NCI-H446 (cell line): ENCODE results near the gene CACNA2D4.
A peak's percentile ranks its signal among the peaks of the same experiment; 100 is the strongest.

Source experiments
- DNase-seq, 2 experiments: peaks; one replicate each; lab custom pipeline; 2025; lab: John Stamatoyannopoulos, UW

CACNA2D4 gene

DNA sequence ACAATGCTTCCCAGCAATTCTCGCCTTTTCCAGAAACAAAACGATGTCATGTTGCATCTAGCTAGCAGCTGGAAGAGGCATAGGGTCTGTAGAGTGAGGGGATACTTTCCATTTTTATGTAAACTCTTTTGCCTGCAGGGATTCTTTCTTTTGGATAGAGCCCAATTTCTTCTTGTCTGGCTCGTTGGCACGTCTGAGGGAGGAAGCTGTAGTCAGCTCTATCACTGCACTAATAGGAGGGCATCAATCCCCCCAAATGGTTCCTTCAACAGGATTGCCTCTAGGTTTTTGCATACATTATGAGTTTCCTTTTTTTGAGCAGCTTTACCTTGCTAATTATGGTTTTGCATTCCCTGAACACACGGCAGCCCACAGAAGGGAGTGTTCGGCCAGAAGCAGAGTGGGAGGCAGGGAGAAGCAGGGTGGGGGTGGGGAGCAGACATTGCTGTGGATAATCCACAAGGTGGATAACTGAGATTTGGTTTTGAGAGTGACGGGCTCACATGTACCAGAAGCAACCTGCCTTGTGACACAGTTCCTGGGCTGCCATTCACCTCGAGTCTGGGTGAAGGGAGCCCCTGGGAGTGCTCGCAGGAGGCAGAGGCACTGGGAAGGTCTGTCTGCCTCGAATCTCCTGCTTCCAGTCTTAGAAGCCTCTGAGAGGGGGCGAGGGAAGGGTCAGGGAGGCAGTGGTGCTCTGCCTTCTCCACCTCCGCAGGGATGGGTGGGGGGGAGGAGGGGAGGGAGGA is 73.6 kb downstream of the CACNA2D4 start:
- peak in 1 of 2 experiments; percentile 60 for DNase-seq

GRCh38 chr12:1844223-1844622 is 74.2 kb downstream of the CACNA2D4 start:
- DNase-seq = no peak

- no peak for DNase-seq
Observed at GRCh38 chr12:1843641-1844005, 74.8 kb downstream of the CACNA2D4 start.

DNA sequence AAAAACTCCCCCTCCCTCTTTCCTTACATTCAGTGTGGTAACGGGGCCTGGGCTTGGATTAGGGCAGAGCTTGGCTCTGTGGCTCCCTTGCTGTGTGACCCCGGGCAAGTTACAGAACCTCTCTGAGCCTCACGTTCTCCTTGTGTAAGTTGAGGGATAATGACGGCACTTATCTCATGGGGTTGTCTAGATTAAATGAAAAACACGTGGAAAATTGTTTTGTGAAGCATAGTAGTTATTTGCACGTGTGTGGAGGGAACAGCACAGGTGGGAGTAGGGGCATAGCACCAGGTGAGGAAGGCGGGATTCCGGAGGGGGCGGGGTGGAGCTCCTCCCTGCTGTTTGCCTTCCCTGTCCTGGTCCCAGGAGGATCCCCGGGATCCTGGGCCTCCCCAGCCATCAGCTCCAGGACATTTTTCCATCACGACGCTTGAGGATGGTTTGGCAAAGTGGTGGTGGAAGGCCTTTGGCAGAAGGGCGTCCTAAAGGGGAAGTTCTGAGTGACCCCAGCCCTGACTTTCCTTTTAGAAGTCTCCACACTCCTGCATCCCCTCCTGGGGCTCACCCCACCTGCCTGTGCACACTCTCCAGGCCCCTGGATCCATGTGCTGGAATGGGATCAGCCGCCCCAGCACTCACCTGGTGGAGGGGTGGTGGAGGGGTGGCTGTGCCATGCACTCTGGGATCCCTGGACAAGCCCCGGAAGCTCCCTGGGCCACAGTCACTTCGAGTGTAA is 75.4 kb downstream of the CACNA2D4 start:
- DNase-seq = no peak

DNA sequence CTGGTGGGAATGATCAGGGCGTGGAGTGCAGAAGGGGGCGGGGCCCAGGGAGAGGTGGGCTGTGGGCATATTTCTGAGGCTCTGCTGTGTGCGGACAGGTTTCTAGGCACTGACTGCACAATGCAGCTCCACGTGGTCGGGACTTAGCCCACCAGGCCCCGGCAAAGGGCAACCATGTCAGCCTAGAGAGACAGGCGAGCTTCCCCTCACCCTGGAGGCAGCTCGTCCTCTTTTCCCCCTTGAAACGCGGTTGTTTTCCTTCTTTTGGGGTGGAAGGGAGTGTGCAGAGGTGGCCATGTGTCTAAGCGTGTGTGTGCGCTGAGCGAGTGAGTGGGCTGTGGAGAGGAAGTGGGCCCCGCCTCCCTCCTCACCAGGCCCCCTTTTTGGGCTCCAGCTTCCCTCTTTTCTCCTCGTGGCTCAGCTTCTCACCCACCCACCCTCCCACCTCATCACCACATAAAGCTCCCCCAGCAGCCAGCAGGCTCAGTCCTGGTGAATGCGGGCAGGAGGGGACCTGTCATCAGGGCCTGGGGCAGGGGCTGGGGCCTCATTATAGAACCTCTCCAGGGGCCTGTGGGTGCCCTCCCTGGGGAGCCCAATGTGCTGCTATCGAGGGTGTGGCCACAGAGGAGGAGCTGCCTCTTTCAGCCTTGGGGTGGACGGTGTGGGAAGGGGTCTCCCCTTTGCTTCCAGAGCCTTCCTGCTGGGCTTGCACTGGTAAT is 76.1 kb downstream of the CACNA2D4 start:
- DNase-seq = no peak

DNA sequence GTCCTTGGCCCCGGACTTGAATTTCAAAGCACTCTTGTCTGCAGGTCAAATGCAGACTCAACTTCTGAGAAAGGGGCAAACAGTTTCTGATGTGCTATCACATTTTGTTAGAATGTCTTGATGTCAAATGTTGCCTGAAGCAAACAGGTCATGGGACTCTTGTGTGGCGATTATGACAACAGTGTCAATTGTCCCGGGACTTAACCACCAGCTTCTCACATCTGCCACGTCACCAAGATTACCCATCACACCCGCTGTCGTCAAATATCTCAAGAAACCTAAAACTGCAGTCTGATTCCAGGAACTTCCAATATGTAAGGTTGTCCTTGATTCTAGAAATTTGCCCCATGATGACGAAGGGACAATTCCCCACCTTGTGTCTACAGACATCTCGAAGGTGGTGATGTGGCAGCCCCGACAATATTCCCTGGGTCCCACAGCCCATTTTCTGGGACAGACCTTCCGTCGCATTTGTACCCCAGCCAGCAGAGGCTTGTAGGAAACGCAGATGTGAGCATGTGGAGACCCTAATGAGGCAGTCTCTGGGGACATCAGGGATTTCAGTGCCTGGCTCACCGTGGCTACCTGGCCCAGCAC is 76.8 kb downstream of the CACNA2D4 start:
- no peak for DNase-seq

GRCh38 chr12:1840981-1841425 is 77.4 kb downstream of the CACNA2D4 start:
- DNase-seq = no peak

GRCh38 chr12:1839956-1840951 is 78.2 kb downstream of the CACNA2D4 start:
- no peak for DNase-seq

DNA sequence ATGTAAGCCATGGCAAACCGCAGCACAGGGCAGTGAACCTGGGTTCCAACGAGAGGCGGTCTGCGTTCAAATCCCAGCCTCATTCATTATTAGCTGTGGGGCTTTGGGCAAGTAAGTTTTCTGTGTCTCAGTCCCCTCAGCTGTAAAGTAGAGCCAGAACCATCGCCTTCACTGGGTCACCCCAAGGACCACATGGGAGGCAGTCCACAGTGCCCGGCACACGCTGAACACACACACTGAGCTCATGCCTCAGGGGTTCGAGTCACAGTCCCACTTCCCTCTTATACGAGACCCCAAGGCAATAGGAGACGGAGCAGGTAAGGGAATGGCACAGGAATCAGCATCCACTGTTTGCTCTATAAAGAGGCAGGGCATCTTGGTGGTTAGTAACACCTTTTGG is 79.0 kb downstream of the CACNA2D4 start:
- DNase-seq = no peak

GRCh38 chr12:1838994-1839365 is 79.5 kb downstream of the CACNA2D4 start:
- no peak for DNase-seq

DNA sequence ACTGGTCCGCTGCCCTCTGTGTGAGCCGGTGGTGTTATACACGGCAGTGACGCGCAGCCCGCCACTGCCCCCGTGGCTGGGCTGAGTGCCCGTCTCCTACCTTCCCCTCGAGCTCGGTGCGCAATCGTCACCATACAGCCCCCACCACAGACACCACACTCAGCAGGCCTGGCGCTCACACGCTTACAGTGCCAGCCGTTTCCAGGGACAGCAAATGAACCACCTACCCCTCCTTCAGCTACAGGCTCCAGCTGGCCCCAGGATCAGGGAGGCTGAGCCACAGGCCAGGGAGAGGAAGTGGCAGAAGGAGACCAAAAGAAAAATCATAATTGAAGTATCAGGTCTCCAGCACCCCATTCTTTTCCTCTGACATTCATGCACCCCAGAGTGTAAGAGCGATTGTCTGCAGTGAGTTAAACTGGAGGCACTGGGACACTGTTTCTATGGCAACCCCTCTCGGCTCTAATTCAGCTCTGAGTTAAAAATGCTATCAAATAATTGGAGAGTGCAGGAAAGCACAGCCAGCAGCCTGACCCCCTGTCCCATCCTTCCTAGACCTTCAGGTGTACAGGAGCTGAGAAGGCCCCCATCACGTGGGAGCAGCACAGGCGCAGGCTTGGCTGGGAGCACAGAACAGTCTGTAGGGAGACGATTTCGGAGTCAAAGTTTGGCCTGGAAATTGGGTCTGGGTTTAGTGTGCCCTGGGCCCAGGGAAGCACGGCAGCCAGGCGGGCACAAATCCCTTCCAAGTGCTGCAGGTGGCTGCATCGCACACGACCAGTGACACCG is 80.1 kb downstream of the CACNA2D4 start:
- DNase-seq = peak; percentile 81 to 84

GRCh38 chr12:1837541-1838204 is 80.8 kb downstream of the CACNA2D4 start:
- DNase-seq = peak in 1 of 2 experiments; percentile 73

GRCh38 chr12:1836854-1837421 is 81.5 kb downstream of the CACNA2D4 start:
- DNase-seq = peak; percentile 96 to 97

- no peak for DNase-seq
Observed at GRCh38 chr12:1836241-1836803, 82.1 kb downstream of the CACNA2D4 start.

- DNase-seq = peak in 1 of 2 experiments; percentile 23
Observed at GRCh38 chr12:1835211-1836131, 83.0 kb downstream of the CACNA2D4 start.

DNA sequence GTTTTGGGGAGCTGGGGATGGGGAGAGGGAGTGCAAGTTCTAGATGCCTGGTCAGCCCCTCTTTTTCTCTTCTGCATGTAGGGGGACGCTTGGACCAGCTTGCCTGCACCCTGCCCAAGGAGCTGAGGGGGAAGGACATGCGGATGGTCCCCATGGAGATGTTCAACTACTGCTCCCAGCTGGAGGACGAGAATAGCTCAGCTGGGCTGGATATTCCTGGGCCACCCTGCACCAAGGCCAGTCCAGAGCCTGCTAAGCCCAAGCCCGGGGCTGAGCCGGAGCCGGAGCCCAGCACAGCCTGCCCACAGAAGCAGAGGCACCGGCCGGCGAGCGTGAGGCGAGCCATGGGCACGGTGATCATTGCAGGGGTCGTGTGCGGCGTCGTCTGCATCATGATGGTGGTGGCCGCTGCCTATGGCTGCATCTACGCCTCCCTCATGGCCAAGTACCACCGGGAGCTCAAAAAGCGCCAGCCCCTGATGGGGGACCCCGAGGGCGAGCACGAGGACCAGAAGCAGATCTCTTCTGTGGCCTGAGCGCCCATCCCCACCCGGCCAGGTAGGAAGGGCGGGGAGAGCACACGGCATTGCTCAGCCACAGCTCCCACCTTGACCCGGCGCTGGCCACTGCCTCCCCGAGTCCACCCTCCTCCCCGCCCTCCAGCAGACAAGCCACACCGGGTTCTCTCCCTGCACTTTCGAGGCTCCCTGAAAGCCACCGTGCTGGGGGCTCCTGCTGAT is 84.1 kb downstream of the CACNA2D4 start:
- DNase-seq = no peak

- no peak for DNase-seq
Observed at GRCh38 chr12:1833596-1834028, 84.8 kb downstream of the CACNA2D4 start.
